CD4-positive, alpha-beta T cell treated with Interleukin-21 for 1 hour (primary cell): ENCODE measurements around the gene HRNR.

Experiments
- DNase-seq: peaks from one replicate; pipeline ENCODE4 v3.0.0-alpha.2; 2020

The HRNR gene

GRCh38 chr1:152188673-152189591 lies 35.1 kb downstream of the HRNR start:
- DNase-seq: peak; percentile 78

- no peak for DNase-seq
Measured at GRCh38 chr1:152186556-152187285, 37.3 kb downstream of the HRNR start.

GRCh38 chr1:152185544-152186391 lies 38.2 kb downstream of the HRNR start:
- peak; percentile 63 for DNase-seq

GRCh38 chr1:152182944-152183361 lies 41.0 kb downstream of the HRNR start:
- DNase-seq: no peak

- DNase-seq: peak; percentile 4
Measured at GRCh38 chr1:152182431-152182830, 41.6 kb downstream of the HRNR start.

GRCh38 chr1:152179566-152179965 lies 44.4 kb downstream of the HRNR start:
- DNase-seq: no peak

GRCh38 chr1:152170287-152170905 lies 53.6 kb downstream of the HRNR start:
- no peak for DNase-seq

GRCh38 chr1:152169366-152170025 lies 54.5 kb downstream of the HRNR start:
- DNase-seq: no peak

GRCh38 chr1:152168535-152168868 lies 55.5 kb downstream of the HRNR start:
- no peak for DNase-seq

- DNase-seq: no peak
Measured at GRCh38 chr1:152167835-152168534, 56.0 kb downstream of the HRNR start.

- DNase-seq: no peak
Measured at GRCh38 chr1:152166966-152167365, 57.0 kb downstream of the HRNR start.

- no peak for DNase-seq
Measured at GRCh38 chr1:152165286-152166077, 58.5 kb downstream of the HRNR start.

GRCh38 chr1:152164517-152165136 lies 59.4 kb downstream of the HRNR start:
- no peak for DNase-seq

- DNase-seq: no peak
Measured at GRCh38 chr1:152162792-152163463, 61.1 kb downstream of the HRNR start.
